ENCODE data around the gene STRADA. TPM values are rescaled to one million over a fixed set of nuclear protein-coding genes. Genes with fewer than 3 reads are reported as not detected.

STRADA gene
- total and polyA plus RNA-seq, 9 of the 15 experiments (the other 6 are each of a cell fraction or from before 2014, with no cell fraction given), result 6.6 to 33.0 (median 20.5) TPM

DNA sequence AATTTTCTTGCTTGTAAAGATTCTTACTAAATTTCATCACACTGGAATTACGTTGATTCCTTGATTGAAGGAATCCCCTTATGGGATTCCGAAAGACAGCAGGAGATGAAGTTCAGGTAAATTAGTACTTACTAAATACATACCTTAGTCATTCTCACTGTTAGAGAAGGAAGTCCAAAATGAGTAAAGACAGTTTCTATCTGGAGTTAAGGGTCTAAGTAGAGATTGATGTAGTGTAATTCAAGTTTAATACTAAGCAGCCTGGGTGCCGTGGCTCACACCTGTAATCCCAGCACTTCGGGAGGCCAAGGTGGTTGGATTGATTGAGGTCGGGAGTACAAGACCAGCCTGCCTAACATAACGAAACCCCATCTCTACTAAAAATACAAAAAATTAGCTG is 41.9 kb upstream of the STRADA start (continued):
- no peak for TF ChIP-seq CHD7 (IDR thresholded peaks at IDR 0.05; ENCODE audit: low read depth, low read length)

Data from K562 (cell line).